RCC 7860 (cell line): ENCODE data around the gene RYK.
"Not testable (repeated sequence)": the region's sequence is repeated elsewhere in the genome, so short reads cannot be mapped to it uniquely, and the experiment has no call there.

Source experiments
- DNase-seq: peaks from one replicate; pipeline ENCODE4 v3.0.0-alpha.2; 2015; ENCODE audit warnings: low spot score
- FAIRE-seq: peaks from 2 replicates; lab custom pipeline; 2012; peaks lifted over from hg19 to GRCh38; lab: Jason Lieb, UNC

RYK gene

DNA sequence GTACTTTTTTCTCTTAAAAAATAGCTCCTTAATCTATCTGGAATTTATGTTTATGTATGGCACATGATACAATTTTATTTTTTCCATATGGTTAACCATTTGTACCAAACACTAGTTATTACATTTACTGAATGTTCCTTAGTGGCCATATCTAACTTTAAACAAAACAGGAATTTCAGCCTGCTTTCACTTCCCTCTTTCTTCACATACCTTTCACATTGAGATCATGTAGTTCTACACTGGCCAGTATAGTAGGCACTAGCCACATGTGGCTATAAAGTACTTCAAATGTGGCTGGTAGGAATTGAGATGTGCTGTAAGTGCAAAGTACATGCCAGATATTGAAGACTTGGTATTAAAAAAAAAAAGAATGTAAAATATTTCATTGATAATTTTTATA is 4.7 kb upstream of the RYK start:
- FAIRE-seq (no peak), DNase-seq (no peak)

DNA sequence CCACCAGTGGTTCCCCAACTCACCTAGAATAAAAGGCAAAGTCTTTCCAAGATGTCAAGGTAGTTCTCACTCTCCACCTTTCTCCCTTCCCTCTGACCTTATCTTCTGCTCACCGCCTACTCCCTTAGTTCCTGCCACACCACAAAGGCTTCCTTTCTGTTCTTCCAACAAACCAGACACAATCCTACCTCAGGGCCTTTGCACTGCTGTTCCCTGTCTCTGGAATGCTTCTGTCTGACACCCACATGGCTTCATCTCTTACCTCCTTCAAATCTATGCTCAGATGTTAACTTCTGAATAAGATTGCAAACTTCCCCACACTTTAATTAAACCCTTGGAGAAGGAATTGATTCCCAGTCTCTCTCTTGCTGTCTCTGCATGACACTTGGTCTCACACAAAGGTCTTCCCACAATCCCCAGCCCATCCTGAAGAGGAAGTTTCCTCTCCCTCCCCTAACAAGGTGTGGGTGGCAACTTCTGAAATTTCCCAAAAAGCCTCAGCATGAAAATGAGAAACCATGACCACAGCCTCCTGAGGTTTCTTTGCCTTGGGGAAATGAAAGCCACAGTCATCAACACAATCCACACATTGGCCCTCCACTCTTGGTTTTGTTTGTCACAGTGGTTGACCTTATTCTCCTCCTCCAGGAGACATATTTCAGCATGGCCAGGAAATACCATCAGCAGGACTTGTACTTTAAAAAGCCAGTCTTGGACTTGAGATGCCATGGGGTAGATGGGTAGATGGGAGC is 3.0 kb upstream of the RYK start:
- DNase-seq: no peak
- no peak for FAIRE-seq

DNA sequence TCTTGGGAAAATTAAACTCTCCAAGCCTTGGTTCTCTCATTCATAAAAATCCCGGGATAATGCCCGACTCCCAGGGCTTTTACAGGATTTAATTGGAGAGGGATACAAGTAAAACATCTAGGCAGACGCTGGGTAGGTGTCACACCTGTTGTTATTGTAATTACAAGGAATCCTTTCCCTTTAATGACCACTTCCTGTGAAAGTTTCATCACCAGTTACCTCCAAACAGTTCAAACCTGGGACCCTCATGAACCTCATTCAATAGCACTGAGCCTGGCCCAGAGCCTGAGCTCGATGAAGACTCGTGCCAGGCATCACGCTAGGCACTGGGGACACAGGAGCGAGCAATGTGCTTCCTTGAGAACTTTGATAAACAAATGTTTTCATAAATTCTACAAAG is 2.1 kb upstream of the RYK start:
- DNase-seq (no peak), FAIRE-seq (no peak)

DNA sequence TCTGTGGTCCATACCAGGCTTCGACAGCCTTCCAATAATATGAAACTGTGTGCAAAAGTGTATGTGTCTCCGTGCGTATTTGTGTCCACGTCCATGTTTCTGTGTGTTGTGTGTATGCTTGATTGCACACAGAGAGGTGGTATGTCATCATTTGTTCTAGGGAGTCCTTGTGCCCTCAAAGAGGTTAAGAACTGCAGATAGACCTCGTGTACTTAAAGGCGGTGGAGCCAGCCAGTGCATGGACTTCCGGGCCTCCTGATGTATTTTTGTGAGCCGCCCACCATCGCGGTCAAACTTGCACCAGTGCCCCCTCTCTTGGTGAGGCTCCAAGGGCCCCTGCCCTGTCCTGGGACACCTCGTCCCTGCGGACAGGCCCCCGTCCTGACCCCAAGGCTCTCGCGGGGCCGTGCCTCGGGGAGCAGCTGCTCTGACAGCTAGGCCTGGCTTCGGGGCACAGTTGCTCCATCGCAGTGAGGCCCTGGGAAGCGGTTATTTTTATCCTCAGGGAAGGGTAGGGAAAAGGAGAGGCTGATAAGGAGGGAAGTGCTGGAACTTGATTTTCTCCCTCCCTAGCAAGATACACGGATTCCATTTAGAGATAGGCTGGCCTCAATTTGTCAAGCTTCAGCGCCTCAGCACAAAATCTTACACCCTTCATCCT is 1.2 kb upstream of the RYK start:
- no peak for DNase-seq
- FAIRE-seq: no peak

DNA sequence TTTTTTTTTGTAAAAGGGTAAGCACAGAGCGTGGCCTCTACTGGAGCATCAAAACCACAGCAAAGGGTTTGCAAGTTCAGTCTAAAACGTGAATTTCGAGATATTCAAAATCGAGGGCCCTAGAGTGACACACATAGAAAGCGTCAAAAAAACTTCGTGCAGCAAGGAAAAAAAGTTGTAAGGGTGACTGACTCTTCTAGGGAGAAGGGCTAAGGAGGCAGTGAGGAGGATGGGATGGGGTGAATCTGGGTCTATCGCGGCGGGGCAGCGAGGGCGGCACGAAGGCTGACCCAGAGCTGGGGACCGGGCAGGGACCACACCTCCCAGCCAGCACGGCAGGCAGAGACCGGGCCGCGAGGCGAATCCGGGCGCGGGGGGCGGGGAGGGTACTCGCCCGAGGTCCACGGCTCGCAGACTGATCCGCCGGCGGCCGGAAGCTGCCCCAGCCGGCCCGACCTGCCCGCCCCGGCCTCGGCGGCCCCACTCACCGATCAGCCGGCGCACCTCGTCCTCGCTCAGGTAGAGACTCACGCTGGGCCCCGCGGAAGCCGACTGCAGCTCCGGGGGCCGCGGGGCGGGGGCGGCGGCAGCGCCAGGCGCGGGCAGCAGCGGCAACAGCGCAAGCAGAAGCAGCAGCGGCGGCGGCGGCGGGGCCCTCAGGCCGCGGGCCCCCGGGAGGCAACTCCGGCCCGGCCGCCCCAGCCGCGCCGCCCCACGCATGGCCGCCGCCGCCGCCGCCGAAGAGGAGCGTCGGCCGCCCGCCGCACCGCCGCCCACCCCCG is 533 bp downstream of the RYK start:
- DNase-seq (peak; percentile 32), FAIRE-seq (no peak)

DNA sequence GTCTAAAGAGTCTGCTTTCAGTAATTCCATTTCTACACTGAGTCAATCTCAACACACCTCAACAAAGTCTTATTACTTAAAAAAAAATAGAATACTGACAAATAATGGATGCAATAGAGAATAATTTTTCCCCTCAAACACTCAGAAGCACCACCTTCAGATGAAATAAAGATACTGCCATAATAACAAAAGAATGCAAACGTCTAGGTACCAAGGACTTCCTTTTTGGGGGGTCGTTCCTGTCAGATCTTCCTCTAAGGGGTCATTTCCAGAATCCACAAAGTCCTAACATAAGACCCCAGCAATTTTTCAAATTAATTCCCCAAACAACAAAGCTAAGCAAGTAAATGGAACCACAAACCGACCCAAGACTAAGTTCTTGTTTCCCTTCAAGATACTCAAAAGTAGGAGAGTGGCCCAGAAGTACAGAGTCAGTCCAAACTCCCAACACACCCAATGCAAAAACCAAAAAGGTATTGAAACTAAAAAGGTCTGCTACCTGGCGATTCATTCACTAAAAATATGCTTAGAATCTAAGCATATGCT is 1.3 kb downstream of the RYK start:
- no peak for FAIRE-seq

DNA sequence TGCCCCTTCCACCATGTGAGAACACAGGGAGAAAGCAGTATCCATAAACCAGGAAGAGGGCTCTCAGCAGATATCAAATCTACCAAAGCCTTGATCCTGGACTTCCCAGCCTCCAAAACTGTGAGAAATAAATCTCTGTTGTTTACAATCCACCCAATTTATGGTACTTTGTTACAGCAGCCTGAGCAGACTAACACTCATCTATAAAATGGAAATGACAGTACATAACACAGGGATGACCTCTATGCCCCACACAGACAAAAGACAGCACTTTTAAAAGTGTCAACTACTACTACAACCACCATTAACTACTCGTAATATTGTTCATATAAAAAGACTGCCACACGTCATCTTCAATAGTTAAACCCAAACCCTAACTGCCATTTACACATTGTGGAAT is 5.7 kb downstream of the RYK start:
- no peak for DNase-seq
- no peak for FAIRE-seq

More for the DNA sequence above, 1.3 kb downstream of the RYK start:
- no peak for DNase-seq

DNA sequence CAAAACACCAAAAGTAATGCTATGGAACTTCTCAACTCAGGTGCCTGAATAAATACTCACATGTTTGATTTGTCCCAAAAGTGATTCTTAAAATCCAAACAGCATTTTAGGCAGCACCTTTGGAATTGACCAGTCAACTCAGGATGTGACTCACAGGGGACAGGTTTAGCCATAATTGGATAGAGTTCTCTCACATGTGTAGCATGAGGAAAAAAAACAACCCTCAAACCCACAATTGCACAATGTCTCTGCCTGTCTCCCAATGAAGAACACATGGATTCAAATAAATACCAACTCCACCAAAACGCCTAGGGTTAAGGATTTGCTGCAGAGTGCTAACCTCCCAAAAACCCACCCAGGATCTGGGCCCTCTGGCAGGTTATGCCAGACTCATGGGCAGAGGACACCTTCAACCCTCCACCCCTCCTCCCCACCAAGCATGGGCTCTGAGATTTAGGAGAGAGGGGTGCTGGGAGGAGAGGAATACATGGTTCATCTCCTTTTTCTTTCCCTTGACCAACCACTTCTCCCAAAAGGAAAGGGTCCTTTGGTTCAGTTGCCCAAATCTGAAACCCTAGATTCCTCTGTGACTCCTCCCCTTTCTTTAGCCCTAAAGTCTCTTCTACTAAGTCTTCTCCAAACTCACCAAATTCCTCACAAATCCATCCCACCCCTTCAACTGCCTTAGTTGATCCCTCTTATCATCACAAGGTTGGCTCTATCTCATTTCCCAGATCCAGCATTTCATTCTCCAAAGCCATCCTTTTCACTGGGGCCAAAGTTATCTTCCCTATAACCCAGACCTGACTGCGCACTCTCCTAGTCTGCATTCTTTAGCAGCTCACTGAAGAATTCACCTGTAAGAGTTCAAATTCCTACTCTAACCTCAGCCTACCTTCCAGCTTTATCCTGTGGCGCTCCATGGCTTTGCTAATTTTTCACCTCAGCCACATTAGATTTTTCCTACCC is 7.7 kb downstream of the RYK start:
- FAIRE-seq: peak; percentile 45
- DNase-seq: peak; percentile 23

DNA sequence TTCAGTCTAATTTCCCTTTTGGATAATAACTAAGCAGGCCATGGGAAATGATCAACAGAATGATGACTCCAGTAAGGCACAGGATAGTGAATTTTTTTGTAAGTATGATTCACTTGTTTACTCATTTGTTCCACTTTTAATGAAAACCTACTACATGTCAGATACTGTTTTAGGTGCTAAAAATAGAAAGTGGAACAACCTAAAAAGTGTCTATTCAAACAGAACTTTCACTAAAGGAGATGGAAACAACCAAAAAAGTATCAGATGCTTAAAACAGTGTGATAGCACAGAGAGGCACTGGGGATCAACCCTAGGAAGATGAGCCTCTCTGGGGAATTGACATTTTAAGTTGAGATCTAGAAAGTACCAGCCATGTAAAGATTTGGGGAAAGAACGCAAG is 11.1 kb downstream of the RYK start:
- DNase-seq: no peak
- FAIRE-seq: no peak

DNA sequence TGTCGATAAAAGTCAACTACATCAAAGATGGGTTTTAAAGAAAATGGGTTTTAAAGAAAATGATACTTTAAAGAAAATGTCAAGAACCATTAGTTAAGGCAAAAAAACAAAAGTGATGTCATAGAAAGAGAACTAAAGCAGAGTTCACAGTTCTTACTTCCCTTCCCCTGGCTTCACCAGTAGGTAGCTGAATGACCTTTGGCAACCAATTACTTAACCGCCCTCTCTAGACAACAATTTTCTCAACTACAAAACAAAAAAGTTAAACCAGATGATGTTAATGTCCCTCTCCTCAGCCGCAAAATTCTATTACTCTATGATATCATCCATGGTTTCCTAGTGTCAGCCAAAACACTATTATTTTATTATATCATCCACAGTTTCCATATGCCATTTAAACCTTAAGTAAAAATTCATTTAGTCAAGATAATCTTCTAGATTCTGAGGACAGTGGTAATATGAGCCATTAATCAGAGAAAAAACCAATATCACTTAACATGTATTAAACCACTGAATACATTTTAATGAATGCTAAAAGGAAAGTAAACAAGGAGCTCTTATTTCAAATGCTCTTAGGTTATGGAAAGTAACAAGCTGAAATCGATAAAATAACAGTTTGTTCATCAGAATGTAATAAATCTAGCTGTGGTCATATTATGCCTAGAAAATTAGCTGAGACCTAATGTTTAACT is 13.1 kb downstream of the RYK start:
- DNase-seq: no peak
- no peak for FAIRE-seq

DNA sequence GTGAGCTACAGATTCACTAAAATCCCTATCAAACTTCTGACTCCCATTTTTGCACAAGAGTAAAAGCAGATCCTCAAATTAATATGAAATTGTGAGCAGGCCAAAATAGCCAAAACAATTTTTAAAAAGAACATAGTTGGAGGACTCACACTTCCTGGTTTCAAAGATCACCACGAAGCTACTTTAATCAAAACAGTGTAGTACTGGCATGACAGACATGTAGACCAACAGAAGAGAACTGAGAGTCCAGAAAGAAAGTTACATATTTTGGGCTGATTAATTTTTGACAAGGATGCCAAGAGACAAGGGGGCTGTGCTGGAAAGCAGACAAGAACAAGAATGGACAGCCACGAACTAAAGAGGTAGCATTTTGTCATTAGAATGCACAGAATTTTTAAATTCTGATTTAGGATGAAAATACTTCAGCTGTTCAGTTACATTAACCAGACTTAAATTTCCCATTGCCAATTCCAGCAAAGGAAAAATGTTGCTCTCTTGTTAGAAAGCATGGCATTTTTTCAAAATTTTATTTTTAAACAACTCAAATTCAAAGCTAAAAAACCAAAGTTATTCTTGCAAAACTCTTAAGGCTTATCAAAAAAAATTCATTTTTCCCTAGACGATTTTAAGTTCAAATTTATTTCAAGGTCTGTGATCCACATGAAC is 14.0 kb downstream of the RYK start:
- FAIRE-seq: no peak
- no peak for DNase-seq

DNA sequence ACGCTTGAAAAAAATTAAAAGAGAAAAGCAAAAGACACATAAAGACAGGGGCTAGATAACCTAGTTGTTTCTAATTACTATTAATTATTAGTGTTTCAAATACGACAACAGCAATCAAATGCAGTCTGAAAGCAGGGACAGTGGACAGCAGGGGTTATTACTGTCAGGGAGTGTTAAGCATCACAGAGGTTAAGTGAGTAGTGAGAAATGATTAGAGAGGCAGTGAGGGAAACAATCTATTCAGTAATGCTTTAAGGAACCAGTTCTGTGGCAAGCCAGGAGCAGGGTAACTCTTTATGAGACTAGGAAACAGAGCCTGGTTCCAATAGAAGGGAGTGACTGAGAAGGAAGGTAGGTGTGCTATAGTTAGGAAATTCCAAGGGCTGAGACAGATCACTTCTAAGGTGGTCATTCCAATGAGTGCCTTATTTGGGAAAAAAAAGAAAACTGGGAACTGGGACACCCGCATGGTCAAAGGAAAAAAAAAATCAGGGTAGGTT is 15.0 kb downstream of the RYK start:
- DNase-seq: no peak
- no peak for FAIRE-seq

DNA sequence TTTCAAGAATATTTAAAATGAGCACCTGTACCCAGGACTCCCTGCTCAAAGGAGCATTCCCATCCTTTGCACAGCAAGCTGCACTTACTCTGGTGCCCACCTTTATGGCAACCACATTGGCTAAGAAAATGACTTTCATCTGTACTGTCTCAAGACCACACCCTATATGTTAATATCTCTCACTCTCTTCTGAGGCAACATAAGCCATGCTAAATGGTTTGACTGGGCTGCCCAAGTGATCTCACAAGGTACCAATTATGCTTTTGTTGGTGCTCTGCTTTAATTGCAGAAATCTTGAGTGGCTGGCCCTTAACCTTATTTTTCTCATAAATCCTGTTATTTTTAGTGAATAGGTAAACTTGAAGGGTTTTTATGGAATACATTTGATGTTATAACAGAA is 17.7 kb downstream of the RYK start:
- FAIRE-seq: no peak
- no peak for DNase-seq

DNA sequence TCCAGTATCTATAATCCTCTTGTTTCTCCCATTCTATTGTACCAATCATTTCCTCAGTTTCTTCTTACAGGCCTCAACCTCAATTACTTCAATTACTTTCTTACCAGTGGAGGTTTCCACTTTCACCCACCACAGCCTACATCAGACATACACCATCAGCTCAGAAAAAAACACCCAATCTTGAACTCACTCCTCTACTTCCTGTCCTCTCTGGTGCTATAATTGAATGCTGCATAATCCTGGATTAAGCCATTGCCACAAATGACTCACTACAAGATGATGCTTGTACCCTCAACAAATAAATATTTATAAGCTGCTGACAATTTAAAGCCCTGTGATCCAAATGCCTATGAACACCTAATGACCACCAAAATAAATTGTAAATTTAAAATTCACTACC is 18.5 kb downstream of the RYK start:
- DNase-seq (no peak), FAIRE-seq (no peak)

DNA sequence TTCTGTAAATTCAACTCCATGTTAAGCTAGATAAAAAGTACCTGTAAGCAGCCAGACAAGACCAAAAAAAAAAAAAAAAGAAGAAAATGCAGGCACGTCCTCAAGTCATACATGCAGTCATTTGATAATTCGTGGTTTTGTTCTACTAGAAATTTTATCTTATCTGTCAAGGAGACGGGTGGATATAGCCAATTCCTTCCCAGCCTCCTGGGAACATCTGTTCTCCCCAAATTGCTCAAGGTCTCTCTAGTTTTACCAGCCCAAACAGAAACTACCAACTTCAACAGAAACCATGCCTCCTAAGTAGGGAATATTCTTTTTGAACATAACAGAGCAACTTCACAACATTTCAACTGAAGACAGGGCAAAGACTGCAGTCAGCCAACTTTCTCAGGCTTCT is 19.5 kb downstream of the RYK start:
- DNase-seq (no peak), FAIRE-seq (no peak)

DNA sequence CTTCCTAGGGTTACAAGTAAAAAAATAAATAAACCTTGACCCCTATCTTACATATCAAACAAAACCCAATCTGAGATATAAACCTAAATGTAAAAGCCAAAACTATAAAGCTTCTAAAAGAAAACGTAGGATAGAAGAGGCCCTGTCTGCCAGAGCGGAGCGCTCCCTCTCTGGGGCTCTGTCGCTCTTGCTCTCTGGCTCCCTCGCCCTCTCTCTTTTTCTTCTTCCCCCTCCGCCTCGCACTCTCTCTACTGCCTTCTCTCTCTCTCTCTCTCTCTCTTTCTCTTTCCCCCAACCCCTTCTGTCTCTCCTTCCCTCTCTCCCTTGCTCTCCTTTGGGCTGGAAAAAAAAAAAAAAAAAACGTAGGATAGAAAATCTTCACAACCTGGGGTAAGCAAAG is 21.6 kb downstream of the RYK start:
- no peak for FAIRE-seq
- no peak for DNase-seq

DNA sequence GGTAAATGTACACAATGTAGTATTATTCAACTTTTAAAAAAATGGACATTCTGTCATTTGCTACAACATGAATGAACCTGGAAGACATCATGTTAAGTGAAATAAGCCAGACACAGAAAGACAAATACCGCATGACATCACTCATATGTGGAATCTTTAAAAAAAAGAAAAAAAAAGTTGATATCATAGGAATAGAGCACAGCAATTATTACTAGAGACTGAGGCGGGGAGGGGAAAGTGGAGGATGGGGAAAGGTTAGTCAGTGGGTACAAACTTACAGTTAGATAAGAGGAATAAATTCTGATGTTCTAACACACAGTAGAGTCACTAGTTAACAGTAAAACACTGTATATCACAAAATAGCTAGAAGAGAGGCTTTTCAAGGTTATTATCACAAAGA is 22.2 kb downstream of the RYK start:
- FAIRE-seq: no peak
- no peak for DNase-seq

DNA sequence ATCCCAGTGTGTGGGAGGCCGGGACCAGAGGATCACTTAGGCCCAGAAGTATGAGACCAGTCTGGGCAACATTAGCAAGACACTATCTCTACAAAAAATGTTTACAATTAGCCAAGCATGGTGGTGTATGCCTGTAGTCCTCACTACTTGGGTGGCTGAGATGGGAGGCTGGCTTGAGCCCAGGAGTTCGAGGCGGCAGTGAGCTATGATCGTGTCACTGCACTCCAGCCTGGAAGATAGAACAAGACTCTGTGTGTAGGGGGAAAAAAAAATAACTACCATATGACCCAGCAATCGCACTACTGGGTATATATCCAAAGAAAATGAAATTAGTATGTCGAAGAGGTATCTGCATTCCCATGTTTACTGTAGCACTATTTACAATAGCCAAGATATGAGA is 22.6 kb downstream of the RYK start:
- FAIRE-seq (no peak), DNase-seq (no peak)

DNA sequence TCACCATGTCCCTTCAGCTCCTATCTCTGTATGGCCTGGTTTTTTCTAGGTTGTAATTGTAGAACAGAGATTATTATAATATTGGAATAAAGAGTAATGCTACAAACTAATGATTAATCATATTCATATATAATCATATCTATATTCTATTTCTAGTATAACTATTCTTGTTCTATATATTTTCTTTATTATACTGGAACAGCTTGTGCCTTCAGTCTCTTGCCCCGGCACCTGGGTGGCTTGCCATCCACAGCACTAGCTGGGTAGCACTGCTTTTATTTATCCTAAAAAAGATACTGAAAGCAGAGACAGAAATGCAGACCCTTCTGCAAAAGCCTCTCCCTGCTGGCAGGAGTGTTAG is 25.9 kb downstream of the RYK start:
- not testable (repeated sequence) for DNase-seq, FAIRE-seq
